OCI-LY1 (cell line): ENCODE measurements around the gene UBE2V1.
"Not testable (repeated sequence)": the region's sequence is repeated elsewhere in the genome, so short reads cannot be mapped to it uniquely, and the experiment has no call there.

Experiments used
- H2AFZ ChIP-seq: fragments of 200-600 bp; sonication (generic), shearing (Covaris generic); 2 replicates; pipeline ENCODE4 v1.6.0; 2014; ENCODE audit warnings: antibody characterized with exemption, mild to moderate bottlenecking, low read length
- H3F3A ChIP-seq: fragments of 200-600 bp; sonication (generic), shearing (Covaris generic); 2 replicates; pipeline ENCODE4 v1.6.0; 2014; ENCODE audit warnings: mild to moderate bottlenecking, antibody characterized with exemption, low read length, moderate library complexity; ENCODE audit not compliant: insufficient read depth
- H3K27ac ChIP-seq: fragments of 200-600 bp; sonication (generic); 2 replicates; pipeline ENCODE4 v1.5.1; 2014; ENCODE audit warnings: low read length, mixed run types, mild to moderate bottlenecking, low read depth; ENCODE audit not compliant: poor library complexity, severe bottlenecking
- H3K27me3 ChIP-seq: fragments of 200-600 bp; sonication (generic); 2 replicates; pipeline ENCODE4 v1.6.0; 2014; ENCODE audit warnings: antibody characterized with exemption, mild to moderate bottlenecking, low read length, moderate library complexity; ENCODE audit not compliant: insufficient read depth
- H3K36me3 ChIP-seq: fragments of 200-600 bp; sonication (generic); 2 replicates; pipeline ENCODE4 v1.6.1; 2014; ENCODE audit warnings: mild to moderate bottlenecking, antibody characterized with exemption, low read length, moderate library complexity, mixed read lengths; ENCODE audit not compliant: insufficient read depth
- H3K4me1 ChIP-seq: fragments of 200-600 bp; sonication (generic); 2 replicates; pipeline ENCODE4 v1.5.1; 2014; ENCODE audit warnings: mild to moderate bottlenecking, low read length, moderate library complexity; ENCODE audit not compliant: insufficient read depth, severe bottlenecking
- H3K4me2 ChIP-seq: fragments of 200-600 bp; sonication (generic), shearing (Covaris generic); 2 replicates; pipeline ENCODE4 v1.6.1; 2014; ENCODE audit warnings: low read length
- H3K4me3 ChIP-seq: fragments of 200-600 bp; sonication (generic); 2 replicates; pipeline ENCODE4 v1.5.1; 2014; ENCODE audit warnings: low read length, low read depth, mild to moderate bottlenecking, mixed read lengths; ENCODE audit not compliant: poor library complexity, severe bottlenecking
- H3K79me2 ChIP-seq: fragments of 200-600 bp; shearing (Covaris generic); 2 replicates; pipeline ENCODE4 v1.6.1; 2016; ENCODE audit warnings: mixed run types, low read length, mixed read lengths; ENCODE audit not compliant: insufficient read depth
- H3K9ac ChIP-seq: fragments of 200-600 bp; sonication (generic), shearing (Covaris generic); 2 replicates; pipeline ENCODE4 v1.6.1; 2014; ENCODE audit warnings: mild to moderate bottlenecking, low read length, mixed read lengths
- H3K9me2 ChIP-seq: fragments of 200-600 bp; sonication (generic), shearing (Covaris generic); 2 replicates; pipeline ENCODE4 v1.6.1; 2014; ENCODE audit warnings: low read depth, mild to moderate bottlenecking, low read length, mixed read lengths
- H3K9me3 ChIP-seq: fragments of 200-600 bp; shearing (Covaris generic); 2 replicates; pipeline ENCODE4 v1.6.1; 2014; ENCODE audit warnings: low read length, mixed read lengths
- H4K20me1 ChIP-seq: fragments of 200-600 bp; sonication (generic), shearing (Covaris generic); 2 replicates; pipeline ENCODE4 v1.6.0; 2016; ENCODE audit warnings: mild to moderate bottlenecking, low read length; ENCODE audit not compliant: insufficient read depth
- EZH2 ChIP-seq: fragments of 200-600 bp; sonication (generic), shearing (Covaris generic); IDR thresholded peaks from 2 replicates; pipeline ENCODE4 v1.8.0; 2017; ENCODE audit warnings: borderline replicate concordance, mixed run types, mild to moderate bottlenecking, antibody characterized with exemption, low read length, moderate library complexity, mixed read lengths
- TF ChIP-seq, protein P1 (sequence below): fragments of 200-600 bp; sonication (generic), shearing (Covaris generic); IDR thresholded peaks from 2 replicates; pipeline ENCODE4 v1.5.1; 2017; ENCODE audit warnings: mild to moderate bottlenecking, antibody characterized with exemption, low read length, moderate library complexity, mixed read lengths

UBE2V1 gene

DNA sequence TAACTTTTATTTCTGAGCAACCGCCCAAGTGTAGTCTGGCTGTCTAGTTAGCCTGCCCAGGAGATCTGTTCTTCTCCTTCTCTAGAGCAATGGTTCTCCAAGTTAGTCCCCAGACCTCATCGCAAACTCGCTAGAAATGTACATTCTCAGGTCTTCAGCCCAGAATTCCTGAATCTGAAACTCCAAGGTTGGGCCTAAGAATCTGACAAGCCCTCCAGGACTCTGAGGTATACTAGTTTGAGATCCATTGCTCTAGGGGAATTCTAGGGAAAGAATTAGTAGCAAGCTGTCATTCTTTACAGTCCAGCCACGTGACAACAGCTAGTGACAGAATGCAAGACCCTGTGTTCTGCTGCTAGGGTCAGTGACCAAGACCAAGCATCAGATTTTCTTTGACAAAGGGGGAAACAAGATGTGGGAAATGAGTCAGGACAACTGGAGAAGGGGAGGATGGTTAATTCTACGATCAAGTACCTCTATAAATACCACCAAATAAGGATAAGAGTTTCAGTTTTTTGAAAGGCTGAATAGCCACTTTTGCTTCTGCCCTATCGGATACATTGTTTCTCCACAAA, 5.8 kb downstream of the UBE2V1 start:
- Histone ChIP-seq H3K9ac (no peak overlapping the region), H3K27me3 (no peaks in the 10 kb centered on the region), H3K27ac (no peak overlapping the region)

DNA sequence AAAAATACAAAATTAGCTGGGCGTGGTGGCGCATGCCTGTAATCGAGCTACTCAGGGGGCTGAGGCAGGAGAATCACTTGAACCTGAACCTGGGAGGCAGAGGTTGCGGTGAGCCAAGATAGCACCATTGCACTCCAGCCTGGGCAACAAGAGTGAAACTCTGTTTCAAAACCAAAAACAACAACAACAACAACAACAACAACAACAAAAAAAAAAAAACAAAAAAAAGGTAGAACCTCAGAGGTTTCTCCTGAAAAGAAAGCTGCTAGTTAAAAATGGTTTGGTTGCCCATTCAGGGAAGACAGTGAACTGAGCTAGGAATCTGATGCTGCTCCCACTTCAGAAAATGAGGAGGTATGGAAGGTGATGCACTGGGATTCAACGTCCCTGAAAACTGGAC, 6.3 kb downstream of the UBE2V1 start:
- H3K9me2 ChIP-seq, H3K4me2 ChIP-seq, H3K27ac ChIP-seq, H4K20me1 ChIP-seq, H3K9me3 ChIP-seq, H3K9ac ChIP-seq, H3F3A ChIP-seq, H3K27me3 ChIP-seq, H2AFZ ChIP-seq, H3K4me3 ChIP-seq: not testable (repeated sequence)
- peaks cover 95% of the 10 kb centered on the region for H3K79me2 ChIP-seq
- H3K4me1 ChIP-seq: peaks cover 40% of the 10 kb centered on the region
- H3K36me3 ChIP-seq: peaks cover 22% of the 10 kb centered on the region; the same call in 1 of the 2 replicates

More for the DNA sequence above, 5.8 kb downstream of the UBE2V1 start:
- Histone ChIP-seq H3K4me2 (no peak overlapping the region), H3F3A (no peaks in the 10 kb centered on the region), H3K79me2 (peaks cover 95% of the 10 kb centered on the region), H2AFZ (no peak overlapping the region), H4K20me1 (no peaks in the 10 kb centered on the region), H3K4me3 (no peak overlapping the region), H3K9me2 (no peaks in the 10 kb centered on the region), H3K4me1 (peaks cover 40% of the 10 kb centered on the region), H3K36me3 (peaks cover 22% of the 10 kb centered on the region; the same call in 1 of the 2 replicates), H3K9me3 (no peaks in the 10 kb centered on the region)
- no peak for TF ChIP-seq EZH2
- TF ChIP-seq, protein P1, sequence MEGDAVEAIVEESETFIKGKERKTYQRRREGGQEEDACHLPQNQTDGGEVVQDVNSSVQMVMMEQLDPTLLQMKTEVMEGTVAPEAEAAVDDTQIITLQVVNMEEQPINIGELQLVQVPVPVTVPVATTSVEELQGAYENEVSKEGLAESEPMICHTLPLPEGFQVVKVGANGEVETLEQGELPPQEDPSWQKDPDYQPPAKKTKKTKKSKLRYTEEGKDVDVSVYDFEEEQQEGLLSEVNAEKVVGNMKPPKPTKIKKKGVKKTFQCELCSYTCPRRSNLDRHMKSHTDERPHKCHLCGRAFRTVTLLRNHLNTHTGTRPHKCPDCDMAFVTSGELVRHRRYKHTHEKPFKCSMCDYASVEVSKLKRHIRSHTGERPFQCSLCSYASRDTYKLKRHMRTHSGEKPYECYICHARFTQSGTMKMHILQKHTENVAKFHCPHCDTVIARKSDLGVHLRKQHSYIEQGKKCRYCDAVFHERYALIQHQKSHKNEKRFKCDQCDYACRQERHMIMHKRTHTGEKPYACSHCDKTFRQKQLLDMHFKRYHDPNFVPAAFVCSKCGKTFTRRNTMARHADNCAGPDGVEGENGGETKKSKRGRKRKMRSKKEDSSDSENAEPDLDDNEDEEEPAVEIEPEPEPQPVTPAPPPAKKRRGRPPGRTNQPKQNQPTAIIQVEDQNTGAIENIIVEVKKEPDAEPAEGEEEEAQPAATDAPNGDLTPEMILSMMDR: no peak

DNA sequence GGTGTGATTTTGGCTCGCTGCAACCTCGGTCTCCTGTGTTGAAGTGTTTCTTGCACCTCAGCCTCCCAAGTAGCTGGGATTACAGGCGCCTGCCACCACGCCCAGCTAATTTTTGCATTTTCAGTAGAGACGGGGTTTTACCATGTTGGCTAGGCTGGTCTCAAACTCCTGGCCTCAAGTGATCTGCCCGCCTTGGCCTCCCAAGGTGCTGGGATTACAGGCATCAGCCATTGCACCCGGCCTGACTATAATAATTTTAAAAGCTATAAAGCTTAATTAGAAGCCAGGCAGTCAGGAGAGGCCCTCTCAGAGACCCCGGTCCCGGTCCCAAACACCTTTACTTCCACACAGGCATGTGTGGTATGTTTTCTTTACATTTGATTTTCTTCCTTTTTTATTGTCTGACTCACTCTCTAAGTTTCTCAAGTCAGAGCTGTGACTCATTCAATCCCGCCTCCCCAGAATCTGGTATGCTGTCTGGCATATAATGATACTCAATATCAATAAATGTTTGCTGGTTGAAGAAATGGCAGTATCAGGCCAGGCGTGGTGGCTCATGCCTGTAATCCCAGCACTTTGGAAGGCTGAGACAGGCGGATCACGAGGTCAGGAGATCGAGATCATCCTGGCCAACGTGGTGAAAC, 9.4 kb downstream of the UBE2V1 start:
- H3K9me3 ChIP-seq, H2AFZ ChIP-seq, H3K9me2 ChIP-seq, H3F3A ChIP-seq, H3K4me2 ChIP-seq, H3K27me3 ChIP-seq, H4K20me1 ChIP-seq, H3K27ac ChIP-seq, H3K4me3 ChIP-seq, H3K9ac ChIP-seq: not testable (repeated sequence)
- H3K36me3 ChIP-seq: peaks cover 20% of the 10 kb centered on the region; the same call in 1 of the 2 replicates
- peaks cover 92% of the 10 kb centered on the region for H3K79me2 ChIP-seq
- H3K4me1 ChIP-seq: peaks cover 22% of the 10 kb centered on the region

DNA sequence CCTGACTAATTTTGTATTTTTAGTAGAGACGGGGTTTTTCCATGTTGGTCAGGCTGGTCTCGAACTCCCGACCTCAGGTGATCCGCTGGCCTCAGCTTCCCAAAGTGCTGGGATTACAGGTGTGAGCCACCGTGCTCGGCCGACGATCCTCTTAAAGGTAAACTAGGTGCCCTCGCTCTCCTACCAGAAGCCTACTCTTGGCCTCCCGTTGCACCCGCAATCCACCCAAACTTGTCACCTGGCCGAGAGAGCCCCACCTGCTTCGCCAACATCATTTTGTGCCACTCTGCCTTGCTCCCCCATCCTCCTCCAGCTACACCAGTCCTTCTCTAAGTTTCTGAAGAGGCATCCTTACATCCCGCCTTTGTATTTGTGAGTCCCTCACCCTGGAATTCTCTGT, 10.4 kb downstream of the UBE2V1 start:
- H4K20me1 ChIP-seq, H3K9me3 ChIP-seq, H3K4me3 ChIP-seq, H3K27me3 ChIP-seq, H3K27ac ChIP-seq, H3K4me2 ChIP-seq, H3F3A ChIP-seq, H3K9ac ChIP-seq, H2AFZ ChIP-seq, H3K9me2 ChIP-seq: not testable (repeated sequence)
- H3K79me2 ChIP-seq: peaks cover 87% of the 10 kb centered on the region
- peaks cover 20% of the 10 kb centered on the region; the same call in 1 of the 2 replicates for H3K36me3 ChIP-seq
- peaks cover 14% of the 10 kb centered on the region for H3K4me1 ChIP-seq
